Fibroblast of skin of right quadriceps (primary cell): ENCODE measurements around the gene OTUD4.
"Not testable (repeated sequence)": the region's sequence is repeated elsewhere in the genome, so short reads cannot be mapped to it uniquely, and the experiment has no call there.

ENCODE experiments used
- DNase-seq: peaks from one replicate; pipeline ENCODE4 v3.0.0-alpha.2; 2013

OTUD4 gene

DNA sequence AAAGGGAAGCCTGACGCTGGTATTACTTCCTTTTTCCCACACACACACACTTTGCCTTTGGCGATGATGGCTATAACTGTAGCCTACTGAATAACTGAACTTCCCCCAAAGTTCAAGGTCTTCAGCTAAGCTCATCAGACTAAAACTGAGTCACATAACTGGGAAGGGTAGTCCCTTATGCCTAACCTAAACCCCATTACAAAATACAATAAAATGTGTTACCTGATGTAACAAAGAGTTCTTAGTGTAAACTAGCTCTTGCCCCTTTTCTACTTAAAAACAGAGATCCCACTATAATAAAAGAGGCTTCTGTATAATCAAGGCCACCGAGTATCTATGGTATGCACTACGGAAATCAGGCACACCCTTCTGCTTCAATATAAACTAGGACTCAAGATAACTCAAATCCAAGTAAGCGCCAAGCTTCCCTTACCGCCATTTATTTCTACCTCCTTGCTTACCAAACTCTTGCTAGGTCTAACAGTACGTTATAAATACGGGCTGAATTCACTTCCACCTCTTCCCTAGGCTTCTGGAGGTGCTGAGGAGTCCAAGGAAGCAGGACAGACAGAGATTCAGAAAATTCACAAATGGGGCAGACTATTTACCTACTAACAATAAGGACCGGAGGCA is 2.4 kb downstream of the OTUD4 start:
- DNase-seq: peak; percentile 13

- peak; percentile 5 for DNase-seq
These were observed 2.9 kb downstream of the OTUD4 start for GRCh38 chr4:145177511-145177905.

DNA sequence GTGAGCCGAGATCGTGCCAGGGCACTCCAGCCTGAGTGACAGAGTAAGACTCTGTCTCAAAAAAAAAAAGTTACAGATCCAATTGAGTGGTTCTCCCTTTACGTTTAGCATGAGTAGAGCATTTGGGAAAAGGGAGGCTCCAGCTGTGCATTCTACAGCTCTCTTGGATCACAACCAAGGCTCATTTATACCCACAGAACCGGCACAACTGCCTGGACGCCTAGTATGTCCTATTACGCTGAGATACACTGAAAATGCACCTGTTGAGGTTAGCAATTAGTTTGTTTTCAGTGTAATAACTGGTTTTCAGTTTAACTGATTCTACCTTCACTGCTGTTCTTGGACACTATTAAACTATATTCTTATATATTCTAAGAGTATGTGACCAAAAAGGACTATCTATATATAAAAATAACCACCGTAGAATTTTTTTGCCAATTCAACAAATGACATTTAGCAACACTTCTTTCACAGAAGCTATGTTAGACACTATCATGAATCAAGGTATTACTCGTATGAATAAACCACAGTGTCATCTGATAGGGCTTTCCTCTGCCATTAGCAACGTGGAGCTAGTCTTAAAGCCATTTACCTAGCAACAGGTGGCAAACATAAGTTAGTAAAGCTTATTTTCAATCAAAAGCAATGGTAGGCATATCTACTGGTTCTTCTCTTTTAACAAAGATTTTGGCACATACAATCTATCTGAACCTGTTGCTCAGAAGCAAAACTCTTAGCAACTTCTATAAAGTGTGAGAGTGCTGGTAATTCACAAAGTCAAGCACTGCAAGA is 3.6 kb downstream of the OTUD4 start:
- DNase-seq: no peak

- no peak for DNase-seq
These were observed 8.5 kb downstream of the OTUD4 start for GRCh38 chr4:145171911-145172310.

DNA sequence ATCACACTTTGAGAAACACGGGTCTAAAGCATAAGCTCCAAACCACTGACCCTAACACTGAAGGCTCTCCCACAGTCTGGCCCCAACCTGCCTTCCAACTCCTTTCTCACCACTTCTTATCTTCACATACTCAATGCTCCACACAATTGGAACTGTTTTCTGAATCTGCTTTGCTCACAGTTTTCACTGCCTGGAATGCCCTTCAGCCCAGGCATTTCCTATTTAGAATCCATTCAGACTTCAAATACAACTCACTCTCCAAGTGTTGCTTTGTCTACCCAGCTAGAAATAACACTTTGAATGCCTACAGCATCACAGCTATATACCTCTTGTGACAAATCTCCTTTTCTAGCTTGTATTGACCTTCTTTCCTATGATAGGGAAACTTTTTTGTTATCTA is 10.2 kb downstream of the OTUD4 start:
- DNase-seq: no peak

DNA sequence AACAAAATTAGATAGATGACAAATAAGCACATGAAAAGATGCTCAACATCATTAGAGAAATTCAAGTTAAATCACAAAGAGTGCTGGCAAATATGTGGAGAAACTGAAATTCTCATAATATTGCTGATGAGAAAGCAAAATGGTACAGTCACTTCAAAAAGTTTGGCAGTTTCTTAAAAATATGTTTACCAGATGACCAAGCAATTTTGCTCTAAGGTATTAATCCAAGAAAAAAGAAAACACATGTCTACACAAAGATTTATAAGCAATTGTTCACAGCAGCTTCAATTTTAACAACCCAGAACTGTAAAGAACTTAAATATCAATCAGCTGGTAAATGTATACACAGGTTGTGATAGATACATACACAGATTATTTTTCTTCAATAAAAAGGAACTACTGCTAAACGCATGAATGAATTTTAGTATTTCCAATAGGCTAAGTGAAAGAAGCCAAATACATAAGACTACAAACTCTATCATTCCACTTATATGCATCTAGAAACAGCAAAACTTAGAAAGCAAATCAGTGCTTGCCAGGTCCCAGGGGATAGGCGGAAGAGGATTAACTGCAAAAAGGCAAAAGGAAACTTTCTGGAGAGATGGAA is 11.7 kb downstream of the OTUD4 start:
- DNase-seq: no peak

DNA sequence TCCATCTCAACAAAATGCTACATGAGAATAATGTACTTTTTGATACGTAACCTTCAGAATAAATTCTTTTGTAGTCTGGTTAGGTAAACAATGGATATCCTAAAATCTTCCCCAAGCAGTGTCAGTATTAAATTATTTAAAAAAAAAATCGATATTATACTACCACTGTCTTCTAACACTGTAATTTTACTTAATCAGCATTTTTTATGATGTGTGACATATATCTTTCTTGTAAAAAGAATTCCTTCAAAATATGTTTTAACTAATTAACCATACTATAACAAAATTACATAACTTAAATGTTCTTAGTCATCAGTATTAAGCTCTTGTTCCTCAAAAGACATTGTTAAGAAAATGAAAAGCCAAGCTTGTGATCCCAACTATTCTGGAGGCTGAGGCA is 12.5 kb downstream of the OTUD4 start:
- DNase-seq: no peak

- DNase-seq: no peak
These were observed 18.8 kb downstream of the OTUD4 start for GRCh38 chr4:145161549-145161948.

- DNase-seq: no peak
These were observed 23.4 kb downstream of the OTUD4 start for GRCh38 chr4:145156986-145157385.

DNA sequence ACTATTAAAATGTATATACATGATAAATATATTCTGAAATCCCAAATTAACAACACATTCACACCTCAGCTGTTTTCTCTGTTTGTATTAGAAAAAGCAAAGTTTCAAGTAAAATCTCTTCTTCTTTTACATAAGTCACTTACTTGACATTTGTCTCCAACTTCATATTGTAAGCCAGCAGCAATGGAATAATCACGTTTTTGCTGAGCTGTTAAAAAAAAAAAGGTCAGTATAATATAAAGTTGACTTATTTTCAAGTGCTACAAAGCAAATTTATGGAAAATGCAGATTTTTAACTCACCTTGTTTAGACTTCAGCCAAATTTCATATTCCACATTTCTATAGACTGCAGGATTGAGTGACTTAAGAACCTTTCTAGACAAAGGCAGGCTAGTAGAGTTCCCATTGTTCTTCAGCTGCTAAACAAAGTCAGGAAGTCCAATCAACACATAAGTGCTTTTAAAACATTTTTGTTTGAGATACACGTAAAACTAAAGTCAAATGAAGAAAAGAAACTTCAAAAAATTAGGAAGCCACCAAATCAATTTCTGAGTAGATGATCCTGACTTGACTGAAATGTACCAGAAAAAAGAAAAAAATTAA is 25.0 kb downstream of the OTUD4 start:
- DNase-seq: no peak

DNA sequence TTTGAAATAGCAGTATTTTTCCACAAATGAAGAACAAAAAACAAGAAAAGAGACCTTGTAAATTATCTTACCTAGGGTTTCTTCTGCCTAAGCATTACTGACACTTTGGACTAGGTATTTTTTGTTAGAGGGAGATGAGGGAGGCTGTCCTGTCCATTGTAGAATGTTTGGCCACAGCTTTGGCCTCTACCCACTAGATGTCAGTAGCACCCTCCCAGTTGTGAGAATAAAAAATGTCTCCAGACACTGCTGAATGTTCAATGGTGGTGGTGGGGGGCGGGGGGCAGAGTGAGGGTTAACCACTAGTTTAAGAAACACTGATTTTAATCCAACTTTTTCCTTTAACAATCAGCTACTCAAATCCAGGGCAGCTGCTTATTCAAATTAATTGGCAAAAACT is 25.8 kb downstream of the OTUD4 start:
- peak; percentile 20 for DNase-seq

GRCh38 chr4:145153904-145154298 is 26.5 kb downstream of the OTUD4 start:
- no peak for DNase-seq

DNA sequence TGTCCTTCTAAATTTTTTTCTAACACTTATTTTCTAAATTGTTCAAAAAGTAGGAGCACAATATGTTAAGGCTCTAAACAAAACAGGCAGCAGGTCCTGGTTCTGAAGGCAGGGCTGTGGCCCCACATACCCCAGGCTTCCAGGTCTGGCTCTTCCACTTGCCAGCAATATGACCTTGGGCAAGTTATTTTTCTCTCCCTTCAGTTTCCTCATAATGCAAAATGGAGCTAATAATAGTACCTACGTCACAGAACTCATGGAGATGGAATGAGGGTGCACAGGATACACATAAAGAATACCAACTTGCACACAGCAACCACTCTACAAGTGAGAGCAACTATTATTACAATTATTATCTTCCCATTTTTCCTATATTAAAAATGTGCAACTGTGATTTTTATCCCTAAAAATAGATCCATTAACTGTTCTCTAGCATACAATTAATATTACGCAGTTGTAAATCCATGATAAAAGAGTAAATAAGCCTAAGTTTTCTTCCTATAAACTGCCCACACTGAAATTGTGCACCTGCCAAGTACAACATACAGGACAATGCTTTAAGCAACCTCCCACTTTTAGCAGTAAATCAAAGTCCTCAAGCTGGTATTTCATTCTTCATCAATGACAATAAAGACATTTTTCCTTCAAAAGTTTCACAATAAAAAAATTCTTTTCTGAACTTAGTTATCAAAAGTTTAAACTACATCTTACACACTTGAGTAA is 27.0 kb downstream of the OTUD4 start:
- no peak for DNase-seq

DNA sequence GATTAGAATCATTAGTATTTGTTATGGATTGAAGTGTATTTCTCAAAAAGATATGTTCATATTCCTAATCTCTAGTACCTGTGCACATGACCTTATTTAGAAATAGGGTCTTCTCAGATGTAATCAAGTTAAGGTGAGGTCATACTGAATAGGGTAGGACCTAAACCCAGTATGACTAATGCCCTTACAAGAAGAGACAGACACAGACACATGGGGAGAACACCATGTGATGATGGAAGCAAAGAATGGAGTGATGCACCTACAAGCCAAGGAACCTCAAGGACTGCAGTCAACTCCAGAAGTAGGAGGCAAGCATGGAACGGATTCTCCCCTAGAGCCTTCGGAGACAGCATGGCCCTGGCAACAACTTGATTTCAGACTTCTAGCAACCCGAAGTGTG is 31.4 kb downstream of the OTUD4 start:
- no peak for DNase-seq

- not testable (repeated sequence) for DNase-seq
These were observed 44.2 kb downstream of the OTUD4 start for GRCh38 chr4:145136219-145136618.

- peak; percentile 10 for DNase-seq
These were observed 47.8 kb downstream of the OTUD4 start for GRCh38 chr4:145132511-145133098.

- DNase-seq: no peak
These were observed 48.5 kb downstream of the OTUD4 start for GRCh38 chr4:145131848-145132247.

DNA sequence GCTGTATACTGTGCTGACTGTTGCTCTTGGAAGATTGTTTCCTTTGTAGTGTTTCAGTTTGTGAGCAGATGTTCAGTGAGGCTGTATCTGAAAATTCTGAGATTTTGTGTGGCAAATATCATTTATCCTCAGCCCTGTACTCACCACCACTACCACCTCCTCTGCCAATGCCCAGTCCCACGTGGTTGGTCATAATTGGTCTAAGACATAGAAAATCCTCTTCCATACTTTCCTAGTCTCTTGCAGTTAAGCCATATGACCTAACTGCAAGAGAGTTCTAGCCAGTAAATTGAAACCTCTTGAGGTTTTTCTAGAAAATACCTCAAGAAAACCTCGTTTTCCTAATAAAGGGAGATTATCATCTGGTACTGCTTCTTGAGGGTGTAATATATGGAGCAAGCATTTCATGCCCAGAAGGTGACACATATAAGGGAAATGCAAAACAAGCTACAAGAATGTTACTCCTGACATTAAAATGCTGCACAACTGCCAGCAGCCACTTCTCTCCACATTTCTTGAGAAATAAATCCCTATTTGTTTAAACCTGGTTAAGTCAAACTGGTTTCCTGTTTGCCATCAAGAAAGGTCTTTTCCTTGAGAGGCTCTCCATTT is 49.5 kb downstream of the OTUD4 start:
- DNase-seq: peak; percentile 94

- no peak for DNase-seq
These were observed 50.3 kb downstream of the OTUD4 start for GRCh38 chr4:145130130-145130529.

- no peak for DNase-seq
These were observed 55.0 kb downstream of the OTUD4 start for GRCh38 chr4:145125396-145125795.

GRCh38 chr4:145108128-145108527 is 72.3 kb downstream of the OTUD4 start:
- DNase-seq: no peak

GRCh38 chr4:145107126-145107525 is 73.3 kb downstream of the OTUD4 start:
- DNase-seq: no peak
